GM18858 (cell line): ENCODE measurements around the gene METTL4.

Experiments used
- ATAC-seq: cut with Tn5 transposase; IDR thresholded peaks from one replicate; pipeline ENCODE4 v1.9.1; 2021; ENCODE audit not compliant: unreplicated experiment

The METTL4 gene

DNA sequence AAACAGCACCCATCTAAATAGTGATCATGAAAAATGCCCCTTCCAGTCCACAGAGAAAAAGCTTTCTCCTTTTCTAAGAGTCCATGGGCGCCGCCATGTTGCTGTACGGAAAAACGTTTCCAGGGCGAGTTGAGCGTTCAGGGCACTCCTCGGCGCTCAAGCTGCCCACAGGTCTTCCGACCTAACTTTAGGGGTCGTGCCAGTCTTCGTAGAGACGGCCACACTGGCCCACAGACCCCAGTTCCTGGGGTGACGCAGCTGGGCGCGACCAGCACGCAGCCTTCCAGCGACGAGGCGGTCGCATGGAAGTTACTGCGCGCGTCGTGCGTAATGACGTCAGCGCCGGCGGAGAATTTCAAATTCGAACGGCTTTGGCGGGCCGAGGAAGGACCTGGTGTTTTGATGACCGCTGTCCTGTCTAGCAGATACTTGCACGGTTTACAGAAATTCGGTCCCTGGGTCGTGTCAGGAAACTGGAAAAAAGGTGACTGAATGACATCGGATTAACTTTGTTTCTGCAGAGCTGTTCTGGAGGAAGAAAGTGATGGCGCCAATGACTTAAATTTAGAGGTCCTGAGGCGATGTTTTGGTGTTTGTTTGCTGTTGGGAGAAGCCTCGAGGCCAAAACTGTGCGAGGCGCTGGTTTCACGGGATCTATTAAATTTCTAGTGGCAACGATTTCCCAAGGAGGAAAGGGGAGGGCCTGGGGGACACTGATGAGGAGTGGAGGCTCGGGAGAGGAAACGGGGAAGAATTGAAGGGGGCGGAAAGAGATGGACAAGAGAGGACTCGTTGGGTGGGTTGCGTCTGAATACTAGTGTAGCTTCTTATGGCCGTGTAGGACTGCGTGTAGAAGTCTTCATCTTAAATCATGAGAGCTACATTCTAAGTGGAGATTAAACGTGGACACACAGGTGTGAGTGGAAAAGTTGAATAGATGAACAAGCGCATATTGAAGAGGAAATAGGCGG, at the start of gene METTL4, which contains the start of gene NDC80:
METTL4 (minus strand) TSS at position 306 of the 971 bp plus-strand sequence. CDS start 4,289 bp downstream, outside the sequence.
NDC80 (plus strand) TSS at position 358 of the 971 bp plus-strand sequence. CDS start 1,429 bp downstream, outside the sequence.
- peak; percentile 72 for ATAC-seq

- no peak for ATAC-seq
Measured at GRCh38 chr18:2618009-2618408, 46.7 kb upstream of the METTL4 start.

DNA sequence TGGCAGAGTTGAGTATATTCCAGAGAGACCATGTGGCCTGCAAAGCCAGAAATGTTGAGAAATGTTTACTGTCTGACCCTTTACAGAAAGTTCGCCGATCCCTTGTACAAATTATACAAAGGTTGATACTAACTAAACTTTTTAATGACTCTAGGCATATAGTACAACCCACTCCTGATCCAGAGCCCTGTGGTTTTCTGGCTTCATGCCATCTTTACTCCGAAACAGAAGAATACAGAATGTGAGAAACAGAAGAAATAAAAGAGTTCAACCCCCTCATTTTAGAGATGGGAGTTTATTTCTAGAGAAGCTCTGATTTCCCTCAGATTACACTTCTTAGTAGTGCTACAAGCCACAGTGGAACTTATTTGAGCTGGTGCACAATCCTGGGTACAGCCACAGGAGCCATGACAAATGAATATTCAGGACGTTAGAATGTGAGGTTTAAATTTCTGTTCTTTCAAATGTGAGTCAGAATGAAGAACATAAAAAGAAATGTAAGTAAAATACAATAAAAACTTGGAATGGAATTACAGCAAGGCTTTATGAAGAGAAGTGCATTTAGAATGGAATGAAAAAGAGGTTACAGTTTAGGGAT, 46.2 kb upstream of the METTL4 start:
- no peak for ATAC-seq

- ATAC-seq = no peak
Measured at GRCh38 chr18:2612996-2613395, 41.7 kb upstream of the METTL4 start.

- no peak for ATAC-seq
Measured at GRCh38 chr18:2610549-2610948, 39.2 kb upstream of the METTL4 start.

GRCh38 chr18:2609604-2610003, 38.3 kb upstream of the METTL4 start:
- no peak for ATAC-seq

GRCh38 chr18:2606335-2606734, 35.0 kb upstream of the METTL4 start:
- no peak for ATAC-seq

DNA sequence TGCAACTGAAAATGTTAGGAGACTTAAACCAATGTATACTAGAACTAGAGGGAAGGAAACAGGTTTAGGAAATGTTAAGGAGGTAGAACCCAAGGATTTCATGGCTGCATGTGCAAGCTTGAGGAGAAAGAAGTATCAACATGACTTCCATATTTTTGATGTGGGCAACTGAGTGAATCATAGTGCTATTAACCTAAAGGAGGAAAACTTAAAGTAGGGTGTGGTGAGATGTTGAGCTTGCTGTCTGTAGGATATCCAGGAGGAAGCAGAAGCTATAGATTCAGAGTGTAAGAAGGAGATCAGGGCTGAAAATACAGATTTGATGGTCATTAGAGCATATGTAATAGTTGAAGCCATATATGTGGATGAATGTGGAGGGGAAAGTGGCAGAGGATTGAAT, 31.5 kb upstream of the METTL4 start:
- ATAC-seq = no peak

DNA sequence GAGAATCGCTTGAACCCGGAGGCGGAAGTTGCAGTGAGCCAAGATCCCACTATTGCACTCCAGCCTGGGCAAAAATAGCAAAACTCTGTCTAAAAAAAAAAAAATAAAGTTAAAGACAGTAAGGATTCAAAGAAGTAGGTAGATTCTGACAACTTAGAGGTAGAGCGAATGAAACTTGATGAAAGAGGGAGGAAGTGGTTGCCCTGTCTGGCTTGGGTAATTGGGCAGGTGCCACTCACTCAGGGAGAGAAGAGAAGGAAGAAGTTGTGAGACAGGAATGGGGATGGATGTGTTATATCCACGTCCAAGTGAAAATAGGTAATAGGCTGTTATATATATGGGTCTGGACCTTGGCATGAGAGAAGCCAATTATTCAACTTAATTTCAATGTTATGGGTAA, 26.3 kb upstream of the METTL4 start:
- no peak for ATAC-seq

DNA sequence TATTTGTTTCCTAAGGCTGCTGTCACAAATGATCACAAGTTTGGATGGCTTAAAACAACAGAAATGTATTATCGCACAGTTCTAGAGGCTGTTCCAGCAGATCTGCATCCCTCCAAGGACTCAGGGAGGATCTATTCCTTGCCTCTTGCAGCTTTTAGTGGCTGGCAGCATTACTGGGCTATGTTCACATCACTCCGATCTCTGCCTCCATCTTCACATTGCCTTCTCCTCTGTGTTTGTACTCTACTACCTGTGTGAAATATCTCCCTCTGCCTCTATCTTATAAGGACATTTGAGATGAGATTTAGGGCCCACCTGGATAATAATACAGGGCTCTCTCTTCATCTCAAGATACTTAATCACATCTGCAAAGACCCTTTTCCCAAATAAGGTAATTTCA, 19.0 kb upstream of the METTL4 start:
- no peak for ATAC-seq

- ATAC-seq = no peak
Measured at GRCh38 chr18:2589345-2590068, 18.2 kb upstream of the METTL4 start.

GRCh38 chr18:2588666-2589344, 17.5 kb upstream of the METTL4 start:
- ATAC-seq = no peak

GRCh38 chr18:2587788-2588187, 16.5 kb upstream of the METTL4 start:
- ATAC-seq = no peak

DNA sequence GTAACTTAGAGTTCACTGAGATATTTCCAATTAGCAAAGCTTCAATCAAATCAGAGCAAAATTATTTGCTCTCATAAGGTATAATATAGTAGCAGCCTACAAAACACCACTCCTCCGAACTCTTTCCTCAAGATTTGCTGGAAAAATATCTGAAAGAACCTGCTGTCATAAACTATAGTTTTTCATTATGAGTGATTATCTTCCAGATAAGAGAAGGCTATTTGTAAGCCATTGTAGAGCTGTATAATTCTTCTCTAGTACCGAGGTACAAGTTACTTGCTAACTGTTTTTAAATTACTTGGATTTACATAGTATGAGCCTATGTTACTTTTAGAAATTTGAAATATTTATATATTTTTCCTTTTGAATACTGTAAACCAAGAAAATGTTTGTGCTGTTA, 2.1 kb upstream of the METTL4 start:
- no peak for ATAC-seq

DNA sequence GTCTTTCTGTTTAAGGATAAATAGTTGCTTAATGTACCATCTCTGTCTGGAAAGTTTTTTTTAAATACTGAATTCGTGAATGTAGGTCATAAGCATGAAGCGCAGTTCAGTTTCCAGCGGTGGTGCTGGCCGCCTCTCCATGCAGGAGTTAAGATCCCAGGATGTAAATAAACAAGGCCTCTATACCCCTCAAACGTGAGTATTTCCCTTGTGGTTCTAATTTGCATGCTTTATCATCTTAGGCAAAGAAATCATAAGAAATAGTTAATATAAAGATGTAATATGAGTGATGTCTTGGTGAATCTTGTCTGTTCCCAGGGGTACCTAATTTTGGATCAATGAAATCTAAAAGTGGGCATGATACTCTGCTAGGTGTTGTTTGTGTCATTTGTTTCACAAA, 1.6 kb upstream of the METTL4 start:
- ATAC-seq = no peak

DNA sequence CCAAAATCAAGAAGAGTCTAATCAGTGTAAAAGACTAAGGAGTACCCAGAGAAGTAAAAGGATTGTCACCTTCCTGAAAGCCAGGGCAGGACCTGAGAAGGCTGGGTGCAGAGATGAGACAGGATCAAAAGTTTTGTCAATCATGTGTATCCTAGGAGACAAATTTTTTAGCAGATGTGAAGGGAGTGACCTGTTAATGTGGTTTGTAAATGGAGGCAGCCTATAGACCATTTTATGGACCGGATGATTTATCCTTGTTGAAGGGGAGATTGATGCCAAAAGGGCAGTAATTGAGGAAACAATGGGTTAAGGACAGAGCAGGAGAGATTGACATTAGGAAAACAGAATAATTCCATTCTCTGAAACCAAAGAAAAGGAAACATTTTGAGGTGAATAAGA, 865 bp upstream of the METTL4 start:
- ATAC-seq = no peak

DNA sequence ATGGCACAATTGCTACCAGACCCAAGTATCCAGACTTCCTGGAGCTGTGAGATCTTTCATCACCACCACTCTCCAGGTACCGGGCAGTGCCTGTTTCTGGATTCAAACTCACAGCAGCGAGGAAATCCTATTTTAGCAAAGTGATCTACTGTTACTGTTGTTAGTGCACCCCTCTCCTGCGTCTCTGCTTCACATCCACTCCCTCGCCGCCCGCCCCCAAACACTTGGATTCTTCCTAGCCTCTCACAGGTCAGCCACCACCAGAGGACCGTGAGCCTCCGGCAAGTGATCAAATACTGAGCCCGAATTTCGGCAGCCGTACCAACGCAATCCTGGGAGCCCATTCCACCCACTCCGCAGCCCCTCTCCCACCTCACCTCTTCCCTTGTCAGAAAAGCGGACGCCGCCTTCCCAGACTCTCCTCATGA, 519 bp downstream of the METTL4 start:
- ATAC-seq = peak; percentile 10

- ATAC-seq = no peak
Measured at GRCh38 chr18:2569338-2570207, 1.7 kb downstream of the METTL4 start.

GRCh38 chr18:2568605-2569004, 2.7 kb downstream of the METTL4 start:
- no peak for ATAC-seq

DNA sequence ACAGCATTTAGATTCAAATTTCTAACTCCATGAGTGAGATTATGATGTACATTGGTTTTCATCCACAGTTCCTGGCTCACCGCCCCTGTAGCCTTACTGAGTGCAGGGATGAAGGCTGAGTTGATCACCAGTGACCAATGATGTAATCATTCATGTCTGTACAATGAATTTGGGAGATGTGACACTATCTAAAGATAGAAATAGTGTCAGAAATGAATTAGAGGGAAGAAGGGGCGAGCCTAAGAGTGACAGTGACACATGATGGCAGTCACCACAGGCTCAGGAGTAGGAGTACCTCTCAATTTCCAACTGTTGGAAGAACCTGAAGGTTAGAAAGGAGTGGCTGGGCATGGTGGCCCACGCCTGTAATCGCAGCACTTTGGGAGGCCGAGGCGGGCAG, 3.2 kb downstream of the METTL4 start:
- no peak for ATAC-seq
